RWPE1 (cell line): ENCODE measurements around the gene COL20A1.

ENCODE experiments used
- CTCF ChIA-PET: fragments of 350-600 bp; sonication (Branson Sonifier 250); formaldehyde crosslinking; extraction: SDS; loops from one replicate; lab custom pipeline; 2021; lab: Yijun Ruan, JAX
- POLR2A ChIA-PET: fragments of 400-600 bp; formaldehyde crosslinking; extraction: SDS; loops from one replicate; lab custom pipeline; 2020; ENCODE audit warnings: antibody characterized with exemption; ENCODE audit not compliant: low non-redundant PET; lab: Yijun Ruan, JAX
- DNase-seq: peaks from one replicate; pipeline ENCODE4 v3.0.0; 2012; ENCODE audit warnings: low spot score
- H3K27ac ChIP-seq: fragments of 450-650 bp; 2 replicates; pipeline ENCODE4 v1.5.1; 2017
- TF ChIP-seq, protein P1 (sequence below): fragments of 450-650 bp; conservative IDR thresholded peaks from 2 replicates; pipeline ENCODE4 v1.5.1; 2017; ENCODE audit warnings: low read depth, mild to moderate bottlenecking

The COL20A1 gene

GRCh38 chr20:63350196-63350595 is 57.2 kb downstream of the COL20A1 start:
- ChIA-PET CTCF (interaction anchor here (0.7 kb wide), 1 partner anchor 8 kb away, joined by 4 read pairs; no protein-coding TSS in a partner anchor), POLR2A (no interaction called here)
- TF ChIP-seq, protein P1, sequence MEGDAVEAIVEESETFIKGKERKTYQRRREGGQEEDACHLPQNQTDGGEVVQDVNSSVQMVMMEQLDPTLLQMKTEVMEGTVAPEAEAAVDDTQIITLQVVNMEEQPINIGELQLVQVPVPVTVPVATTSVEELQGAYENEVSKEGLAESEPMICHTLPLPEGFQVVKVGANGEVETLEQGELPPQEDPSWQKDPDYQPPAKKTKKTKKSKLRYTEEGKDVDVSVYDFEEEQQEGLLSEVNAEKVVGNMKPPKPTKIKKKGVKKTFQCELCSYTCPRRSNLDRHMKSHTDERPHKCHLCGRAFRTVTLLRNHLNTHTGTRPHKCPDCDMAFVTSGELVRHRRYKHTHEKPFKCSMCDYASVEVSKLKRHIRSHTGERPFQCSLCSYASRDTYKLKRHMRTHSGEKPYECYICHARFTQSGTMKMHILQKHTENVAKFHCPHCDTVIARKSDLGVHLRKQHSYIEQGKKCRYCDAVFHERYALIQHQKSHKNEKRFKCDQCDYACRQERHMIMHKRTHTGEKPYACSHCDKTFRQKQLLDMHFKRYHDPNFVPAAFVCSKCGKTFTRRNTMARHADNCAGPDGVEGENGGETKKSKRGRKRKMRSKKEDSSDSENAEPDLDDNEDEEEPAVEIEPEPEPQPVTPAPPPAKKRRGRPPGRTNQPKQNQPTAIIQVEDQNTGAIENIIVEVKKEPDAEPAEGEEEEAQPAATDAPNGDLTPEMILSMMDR = no peak
- H3K27ac ChIP-seq = no peak overlapping the region
- DNase-seq = no peak

GRCh38 chr20:63350597-63351325 is 57.8 kb downstream of the COL20A1 start:
- H3K27ac ChIP-seq = no peak overlapping the region
- CTCF ChIA-PET = interaction anchor here (2.0 kb wide), 1 partner anchor 31 kb away, joined by 6 read pairs; no protein-coding TSS in a partner anchor
- TF ChIP-seq, protein P1 = no peak
- no peak for DNase-seq
- POLR2A ChIA-PET = no interaction called here

GRCh38 chr20:63351326-63351700 is 58.3 kb downstream of the COL20A1 start:
- POLR2A ChIA-PET = no interaction called here
- TF ChIP-seq, protein P1 = no peak
- CTCF ChIA-PET = interaction anchor here (2.0 kb wide), 1 partner anchor 30 kb away, joined by 6 read pairs; no protein-coding TSS in a partner anchor
- DNase-seq = no peak
- no peak overlapping the region for H3K27ac ChIP-seq

- POLR2A ChIA-PET = no interaction called here
- TF ChIP-seq, protein P1 = no peak
- CTCF ChIA-PET = interaction anchor here (0.6 to 2.0 kb wide), 6 partner anchors 18 to 435 kb away, joined by 3 to 6 read pairs (median 4); no protein-coding TSS in a partner anchor
- H3K27ac ChIP-seq = no peak overlapping the region
- no peak for DNase-seq
Observed at GRCh38 chr20:63351811-63352591, 59.0 kb downstream of the COL20A1 start.

GRCh38 chr20:63352811-63353221 is 59.8 kb downstream of the COL20A1 start:
- no peak for DNase-seq
- ChIA-PET CTCF (interaction anchor here (0.6 to 2.0 kb wide), 4 partner anchors 29 to 434 kb away, joined by 3 to 6 read pairs (median 6); no protein-coding TSS in a partner anchor), POLR2A (no interaction called here)
- TF ChIP-seq, protein P1 = no peak
- no peak overlapping the region for H3K27ac ChIP-seq

GRCh38 chr20:63354636-63355350 is 61.8 kb downstream of the COL20A1 start:
- no peak for DNase-seq
- no peak overlapping the region for H3K27ac ChIP-seq
- POLR2A ChIA-PET = no interaction called here
- TF ChIP-seq, protein P1 = no peak
- CTCF ChIA-PET = interaction anchor here (0.6 to 1.3 kb wide), 2 partner anchors 46 to 50 kb away, joined by 3 to 4 read pairs; no protein-coding TSS in a partner anchor
